Activated T-helper 1 cell treated with anti-CD3 and anti-CD28 coated beads, Interleukin-2, amount 50 U/mL, for 16 hours (primary cell): ENCODE data around the gene ZNF804B.

Experiments
- DNase-seq, 2 donors: peaks; one replicate each; pipeline ENCODE4 v3.0.0-alpha.2; 2020; ENCODE audit warnings: low read depth in 1 of 2, low spot score in 1 of 2

ZNF804B gene

DNA sequence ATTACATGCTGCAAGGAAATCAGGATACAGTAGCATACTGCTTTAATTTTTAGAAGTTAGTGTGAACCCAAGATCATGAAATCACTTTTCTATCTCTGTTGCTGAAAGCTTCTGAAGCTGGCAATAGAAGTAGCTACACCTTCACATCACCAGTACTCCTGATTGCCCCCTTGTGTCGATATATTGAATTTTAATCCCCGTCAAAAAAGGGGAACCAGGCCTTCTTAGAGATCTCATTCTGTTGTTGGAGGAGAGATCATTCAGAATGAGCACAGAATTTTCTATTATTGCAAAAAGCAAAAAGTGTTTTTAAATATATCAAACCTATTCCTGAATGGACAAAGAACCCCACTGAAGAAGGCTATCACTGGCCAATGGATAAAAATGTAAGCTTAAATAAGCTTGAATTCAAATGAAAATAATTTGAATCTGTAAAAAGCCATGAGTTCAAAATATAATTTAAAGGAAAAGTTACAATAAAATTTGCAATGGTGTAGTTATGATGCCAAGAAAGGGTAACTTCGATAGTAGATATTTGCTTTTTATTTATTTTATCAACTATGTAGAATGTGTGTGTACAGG, 75.7 kb downstream of the ZNF804B start:
- no peak for DNase-seq

DNA sequence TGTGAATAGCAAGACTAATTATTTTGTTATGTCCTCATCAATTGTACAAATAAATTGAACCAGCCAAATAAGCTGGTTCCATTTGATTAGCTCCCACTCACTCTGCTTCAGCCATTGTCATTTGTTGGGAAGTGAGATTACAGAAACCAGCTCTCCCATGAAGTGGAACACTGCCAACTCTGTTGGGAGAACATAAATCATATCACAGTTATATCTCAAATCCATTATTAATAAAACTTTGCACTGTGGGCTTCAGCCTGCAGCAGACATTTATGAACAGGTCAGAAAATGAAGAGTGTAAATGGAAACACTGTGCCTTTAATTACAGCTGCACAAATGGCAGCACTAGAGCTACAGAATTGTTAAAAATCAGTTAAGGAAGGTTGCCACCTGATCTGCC, 82.7 kb downstream of the ZNF804B start:
- no peak for DNase-seq

- DNase-seq = no peak
Observed at GRCh38 chr7:88845091-88845490, 85.6 kb downstream of the ZNF804B start.

DNA sequence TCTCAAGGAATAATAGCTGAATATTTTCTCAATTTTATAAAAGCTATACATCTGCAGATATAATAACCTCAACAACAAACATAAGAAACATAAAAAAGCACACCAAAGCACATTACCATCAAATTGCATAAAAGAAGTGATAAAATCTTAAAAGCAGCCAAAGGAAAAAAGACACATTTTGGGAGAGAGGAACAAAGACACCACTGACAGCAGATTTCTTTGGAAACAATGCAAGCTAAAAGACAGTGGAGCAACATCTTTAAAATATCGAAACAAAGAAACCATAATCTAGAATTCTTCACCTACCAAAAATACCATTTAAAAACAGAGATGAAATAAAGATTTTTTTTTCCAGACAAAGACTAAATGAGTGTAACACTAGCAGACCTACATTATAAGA, 91.7 kb downstream of the ZNF804B start:
- no peak for DNase-seq

DNA sequence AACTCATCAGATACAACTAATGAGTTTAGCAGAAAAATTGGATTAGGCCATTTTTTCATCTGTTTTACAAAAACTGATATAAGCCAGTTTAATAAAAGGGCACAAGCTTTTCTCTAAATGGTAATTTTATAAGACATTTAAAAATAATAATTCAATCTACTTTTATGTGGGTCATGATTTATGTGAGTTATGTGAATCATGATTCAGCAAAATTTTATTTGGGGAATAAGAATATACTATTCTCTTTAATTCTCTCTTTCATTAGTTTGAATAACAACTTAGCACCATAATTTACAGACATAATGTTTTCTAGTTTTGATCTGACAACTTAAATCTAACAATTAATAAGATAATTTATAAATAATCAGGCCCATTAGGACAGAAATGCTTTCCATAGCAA, 99.8 kb downstream of the ZNF804B start:
- no peak for DNase-seq

GRCh38 chr7:88866265-88866863, 106.9 kb downstream of the ZNF804B start:
- DNase-seq = no peak

GRCh38 chr7:88867158-88867557, 107.7 kb downstream of the ZNF804B start:
- DNase-seq = no peak

DNA sequence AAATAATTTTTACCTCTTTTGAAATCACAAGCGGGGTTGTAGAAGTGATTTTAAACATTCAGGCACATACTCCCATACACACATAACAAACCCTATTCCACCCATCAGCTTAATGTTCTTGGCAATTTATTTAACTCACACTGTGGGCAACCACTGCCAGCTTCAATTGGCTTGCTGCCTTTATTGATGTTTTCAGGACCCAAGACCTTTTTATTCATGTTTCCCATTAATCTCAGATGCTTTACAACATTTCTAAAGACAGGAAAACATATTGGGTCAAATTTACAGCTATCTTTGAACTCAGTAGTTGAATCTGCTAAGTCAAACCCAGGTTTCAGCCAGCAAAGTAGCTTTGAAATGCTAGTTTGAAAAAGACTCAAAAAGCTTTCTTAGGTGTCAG, 109.0 kb downstream of the ZNF804B start:
- DNase-seq = no peak

DNA sequence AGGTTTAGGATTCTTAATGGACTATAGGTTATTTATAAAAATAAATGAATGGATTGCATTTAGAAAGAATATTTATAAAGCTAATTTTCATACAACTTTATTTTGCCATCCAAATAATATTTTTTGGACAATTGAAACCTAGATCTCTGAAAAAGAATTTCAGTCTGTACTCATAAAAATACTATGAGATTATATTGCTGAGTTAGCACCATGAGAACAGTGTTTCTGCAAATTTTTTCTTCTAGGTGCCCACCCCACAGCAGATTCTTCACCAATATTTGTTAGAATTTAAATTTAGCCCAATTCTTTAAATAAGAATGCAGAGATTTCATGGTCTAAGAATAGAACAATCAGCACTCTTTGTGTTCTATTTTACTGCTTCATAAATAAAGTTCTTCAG, 121.6 kb downstream of the ZNF804B start:
- DNase-seq = no peak

DNA sequence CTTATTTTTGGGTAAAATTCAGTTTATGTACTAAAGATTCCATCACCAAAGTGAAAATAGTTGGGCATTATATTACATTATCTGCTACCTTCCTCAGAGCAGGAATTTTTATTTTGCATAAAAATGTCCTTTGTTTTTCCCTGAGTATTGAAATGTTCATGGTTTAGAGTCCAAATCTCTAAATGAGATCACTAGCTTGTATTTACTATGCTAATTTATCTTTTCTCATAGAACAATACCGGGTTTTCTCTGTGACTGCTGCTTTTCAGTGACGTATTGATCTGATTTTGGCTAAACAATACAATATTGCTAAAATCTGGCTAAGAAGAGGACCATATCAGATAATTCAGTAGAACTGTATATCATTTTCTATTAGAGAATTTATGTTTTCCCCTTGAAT, 125.6 kb downstream of the ZNF804B start:
- DNase-seq = no peak

- no peak for DNase-seq
Observed at GRCh38 chr7:88888684-88889083, 129.2 kb downstream of the ZNF804B start.

DNA sequence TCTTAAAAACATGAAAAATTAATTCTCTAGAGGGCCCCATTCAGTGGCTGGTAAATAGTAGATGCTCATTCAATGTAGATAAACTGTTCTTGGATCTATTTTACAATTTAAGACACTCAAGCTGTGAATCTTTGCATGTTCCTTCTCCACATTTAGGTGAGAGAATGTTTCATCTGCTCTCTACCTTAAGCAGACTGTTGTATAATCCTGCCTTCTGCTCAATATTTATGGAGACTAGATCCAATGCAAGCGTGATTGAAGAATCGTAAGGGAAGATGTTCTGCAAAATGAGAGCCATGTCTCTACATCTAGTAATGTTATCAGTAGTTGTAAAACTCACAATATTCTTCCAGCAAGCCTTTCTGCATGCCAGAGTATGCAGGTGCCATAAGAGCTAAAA, 151.0 kb downstream of the ZNF804B start:
- no peak for DNase-seq

DNA sequence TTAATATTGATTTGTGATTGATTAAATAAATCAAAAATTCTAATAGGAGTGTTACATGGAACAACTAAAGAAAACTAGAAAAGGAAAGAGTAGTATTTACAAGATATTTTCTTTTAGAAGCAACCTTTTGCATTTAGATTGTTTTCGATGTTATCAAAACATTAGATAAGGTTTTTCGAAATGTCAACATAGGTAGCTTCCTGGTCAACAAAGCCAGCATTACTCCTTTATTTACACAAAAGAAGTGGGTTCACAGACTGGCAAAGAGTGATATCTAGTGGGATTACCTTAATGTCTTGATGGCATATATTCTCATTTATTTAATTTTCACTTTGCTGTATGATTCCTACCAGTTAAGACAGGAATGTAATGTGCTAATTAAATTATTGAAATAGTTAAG, 153.4 kb downstream of the ZNF804B start:
- no peak for DNase-seq

DNA sequence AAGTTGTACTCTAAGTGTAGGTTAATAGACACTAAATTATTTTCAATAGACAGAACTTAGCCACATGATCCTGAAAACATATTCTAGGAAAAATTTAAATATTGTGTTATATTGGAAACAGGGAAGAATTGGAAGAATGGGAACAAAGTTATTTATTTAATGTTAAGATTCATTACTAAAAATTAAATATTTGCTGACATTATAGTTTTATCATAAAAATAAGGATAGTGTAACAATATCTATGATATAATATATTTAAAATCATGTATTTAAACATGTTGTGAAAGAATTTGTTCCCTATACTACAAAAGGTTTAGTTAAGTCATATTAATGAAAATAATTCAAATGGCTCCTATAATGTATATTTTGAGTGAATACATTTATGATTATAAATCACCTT, 156.1 kb downstream of the ZNF804B start:
- no peak for DNase-seq

DNA sequence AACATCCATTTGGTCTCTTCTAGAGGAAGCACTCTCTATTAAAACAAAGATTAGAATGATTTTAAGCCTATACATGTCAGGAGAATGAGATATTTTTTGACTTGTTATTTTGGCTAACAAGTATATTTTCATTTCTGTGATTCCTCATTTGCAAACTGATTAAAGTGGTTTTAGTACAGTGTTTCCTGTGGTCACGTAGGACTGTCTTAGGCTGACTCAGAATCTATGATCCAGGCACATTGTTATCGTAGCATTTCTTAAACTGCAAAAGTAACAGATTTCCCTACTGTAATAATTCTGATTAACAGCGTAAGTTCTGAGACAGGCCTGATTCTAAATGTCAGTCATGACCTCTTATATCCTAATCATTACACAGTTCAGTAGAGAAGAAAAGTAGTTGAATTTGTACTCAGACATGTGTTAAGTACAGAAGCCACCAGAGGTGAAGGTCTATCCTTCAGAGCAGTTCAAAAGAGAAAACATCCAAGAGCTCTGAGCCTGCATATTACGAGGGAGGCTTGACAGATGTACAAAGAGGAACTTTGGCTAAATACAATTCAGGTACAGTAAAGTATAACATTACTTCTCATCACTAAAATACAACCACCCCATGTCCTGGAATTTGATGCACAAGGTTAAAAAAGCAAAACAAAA, 160.1 kb downstream of the ZNF804B start:
- DNase-seq = no peak

DNA sequence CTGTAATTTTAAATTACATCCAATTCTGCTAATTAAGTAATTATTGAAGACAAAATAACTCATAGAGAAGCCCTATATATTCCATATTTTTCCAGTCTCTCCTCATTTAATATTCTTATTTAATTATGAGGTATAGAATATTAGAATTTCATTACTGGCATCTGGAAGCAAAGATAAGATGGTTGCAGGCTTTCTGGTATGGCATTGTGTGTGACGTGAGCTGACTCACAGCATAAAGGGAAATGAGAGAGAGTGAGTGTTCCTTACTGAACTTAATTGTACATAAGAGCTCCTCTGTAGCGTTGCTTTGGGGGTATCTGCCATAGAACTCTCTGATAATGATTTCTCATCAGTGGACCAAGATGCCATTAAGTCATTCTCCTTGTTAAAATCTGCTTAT, 163.4 kb downstream of the ZNF804B start:
- no peak for DNase-seq

- DNase-seq = no peak
Observed at GRCh38 chr7:88928276-88928675, 168.8 kb downstream of the ZNF804B start.

- DNase-seq = no peak
Observed at GRCh38 chr7:88929719-88930118, 170.2 kb downstream of the ZNF804B start.

GRCh38 chr7:88933285-88933684, 173.8 kb downstream of the ZNF804B start:
- DNase-seq = no peak

GRCh38 chr7:88942815-88943501, 183.5 kb downstream of the ZNF804B start:
- no peak for DNase-seq

DNA sequence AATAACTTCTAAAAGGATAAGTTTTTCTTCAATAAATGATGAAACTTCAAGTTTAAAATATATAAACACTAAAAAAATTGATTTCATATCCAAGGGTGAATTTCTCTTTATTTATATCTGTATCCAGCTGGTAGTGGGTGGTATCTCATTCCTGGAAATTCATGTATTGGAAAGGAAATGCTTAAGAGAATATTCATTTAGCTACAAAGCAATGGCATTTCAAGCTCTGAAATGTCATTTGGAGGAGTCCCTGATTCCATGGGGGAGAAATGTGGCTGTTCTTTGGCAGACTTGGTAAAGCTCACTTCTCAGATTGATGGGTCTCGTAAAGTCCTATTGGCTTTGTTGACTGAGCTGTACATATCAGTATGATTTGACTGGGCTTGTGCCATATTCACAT, 192.3 kb downstream of the ZNF804B start:
- no peak for DNase-seq

DNA sequence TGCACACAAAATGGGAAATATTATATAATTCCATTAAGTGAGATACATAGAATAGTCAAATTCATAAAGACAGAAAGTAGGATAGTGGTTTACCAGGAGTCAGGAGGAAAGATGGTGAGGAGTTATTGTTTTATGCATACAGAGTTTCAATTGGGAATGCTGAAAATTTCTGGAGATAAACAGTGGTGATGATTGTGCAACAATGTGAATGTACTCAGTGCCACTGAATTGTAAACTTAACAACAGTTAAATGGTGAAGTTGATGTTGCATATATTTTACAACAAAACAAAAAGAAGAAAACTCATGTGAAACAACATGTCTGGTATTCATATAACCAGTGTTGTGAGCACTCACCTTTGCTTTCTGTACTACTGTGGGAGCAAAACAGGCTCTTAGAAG, 204.9 kb downstream of the ZNF804B start:
- DNase-seq = no peak
